NCI-H69 (cell line): Measurements from ENCODE around the gene ASXL2.
"Not testable (repeated sequence)": the region's sequence is repeated elsewhere in the genome, so short reads cannot be mapped to it uniquely, and the experiment has no call there.

Experiments
- DNase-seq: peaks from one replicate; lab custom pipeline; 2025; lab: John Stamatoyannopoulos, UW

ASXL2 gene

DNA sequence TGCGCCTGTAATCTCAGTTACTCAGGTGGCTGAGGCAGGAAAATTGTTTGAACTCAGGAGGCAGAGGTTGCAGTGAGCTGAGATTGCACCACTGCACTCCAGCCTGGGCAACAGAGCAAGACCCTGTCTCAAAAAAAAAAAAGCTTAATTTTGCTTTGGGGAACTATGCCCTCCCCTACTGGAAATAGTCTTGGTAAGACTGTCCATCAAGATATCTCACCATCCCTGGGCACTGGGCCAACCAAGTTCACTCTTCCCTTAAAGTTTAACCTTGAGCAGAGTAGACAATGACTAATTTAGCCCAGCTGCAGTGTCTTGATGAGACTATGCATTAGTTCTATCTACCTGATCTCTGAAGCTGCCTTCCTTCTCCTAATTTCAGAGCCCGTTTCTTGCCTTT lies 44.7 kb downstream of the ASXL2 start:
- no peak for DNase-seq

DNA sequence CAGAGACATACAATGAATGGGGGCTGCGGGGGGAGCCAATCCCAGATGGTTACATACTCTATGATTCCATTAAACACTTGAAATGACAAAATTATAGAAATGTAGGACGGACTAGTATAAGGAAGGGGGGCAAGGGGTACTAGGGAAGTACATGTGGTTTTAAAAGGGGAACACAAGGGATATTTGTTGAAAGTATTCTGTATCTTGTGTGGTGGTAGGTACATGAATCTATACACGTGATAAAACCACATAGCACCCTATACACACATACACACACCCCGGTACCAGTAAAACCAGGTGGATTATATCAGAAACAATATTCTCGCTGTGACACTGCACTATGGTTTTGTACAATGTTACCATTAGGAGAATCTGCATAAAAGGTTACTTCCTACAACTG lies 45.4 kb downstream of the ASXL2 start:
- no peak for DNase-seq

DNA sequence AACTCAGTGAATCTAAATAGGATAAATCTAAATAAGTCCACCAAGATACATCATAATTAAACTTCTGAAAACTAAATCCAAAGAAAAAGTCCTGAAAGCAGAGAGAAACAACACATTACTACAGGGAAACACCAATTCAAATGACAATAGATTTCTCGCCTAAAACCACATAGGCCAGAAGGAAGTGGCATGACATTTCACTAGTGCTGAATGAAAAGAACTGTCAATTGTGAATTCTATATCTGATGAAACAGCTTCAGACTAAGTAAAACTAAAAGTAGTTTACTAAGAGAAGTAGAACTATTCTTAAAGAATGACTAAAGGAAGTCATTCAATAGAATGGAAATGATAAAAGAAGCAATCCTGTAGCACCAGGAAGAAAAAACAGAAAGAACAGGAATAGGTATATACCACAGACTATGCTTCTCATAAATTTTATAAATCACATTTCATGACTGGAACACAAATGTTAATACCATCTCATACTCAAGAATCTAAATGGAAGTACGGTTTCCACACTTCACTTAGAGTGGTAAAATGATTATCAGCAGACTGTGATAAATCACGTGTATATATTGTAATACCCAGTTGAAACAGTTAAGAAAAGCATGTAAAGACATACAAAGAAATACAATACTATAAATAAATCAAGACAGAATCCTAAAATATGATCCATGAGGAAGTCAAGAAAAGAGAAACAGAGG lies 46.4 kb downstream of the ASXL2 start:
- DNase-seq = no peak

DNA sequence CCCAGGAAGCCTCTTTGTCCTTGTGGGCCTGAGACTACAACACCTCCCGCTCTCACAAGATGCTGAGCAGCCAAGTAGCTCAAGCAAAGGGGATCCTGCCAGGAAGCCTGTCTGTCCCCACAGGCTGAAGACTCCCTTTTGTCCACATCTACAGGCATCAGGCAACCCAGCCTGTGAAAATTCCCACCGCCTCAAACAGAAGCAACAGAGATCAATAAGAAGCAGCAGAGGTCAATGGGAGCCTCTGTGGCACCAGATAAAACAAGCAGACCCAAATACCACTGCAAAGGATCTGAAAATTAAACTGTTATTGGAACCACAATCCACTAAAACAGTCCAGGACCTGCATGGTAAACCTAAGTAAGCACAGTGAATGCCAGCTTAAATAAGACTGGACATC lies 48.5 kb downstream of the ASXL2 start:
- no peak for DNase-seq

DNA sequence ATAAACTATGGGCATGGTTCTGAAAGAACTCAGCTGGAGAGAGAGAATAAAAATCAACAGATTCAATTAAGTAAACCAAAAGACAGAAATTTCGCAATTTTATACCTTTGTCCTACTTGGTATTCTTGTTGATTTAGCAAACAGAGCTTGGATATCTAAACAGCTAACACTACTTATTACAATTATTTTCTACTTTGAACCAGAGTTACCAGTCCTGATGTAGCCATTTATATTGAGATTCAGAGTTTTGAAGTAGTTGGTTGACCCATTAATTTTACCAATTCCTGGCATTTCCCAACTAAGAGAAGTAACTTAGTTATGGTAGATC lies 48.9 kb downstream of the ASXL2 start:
- DNase-seq = no peak

DNA sequence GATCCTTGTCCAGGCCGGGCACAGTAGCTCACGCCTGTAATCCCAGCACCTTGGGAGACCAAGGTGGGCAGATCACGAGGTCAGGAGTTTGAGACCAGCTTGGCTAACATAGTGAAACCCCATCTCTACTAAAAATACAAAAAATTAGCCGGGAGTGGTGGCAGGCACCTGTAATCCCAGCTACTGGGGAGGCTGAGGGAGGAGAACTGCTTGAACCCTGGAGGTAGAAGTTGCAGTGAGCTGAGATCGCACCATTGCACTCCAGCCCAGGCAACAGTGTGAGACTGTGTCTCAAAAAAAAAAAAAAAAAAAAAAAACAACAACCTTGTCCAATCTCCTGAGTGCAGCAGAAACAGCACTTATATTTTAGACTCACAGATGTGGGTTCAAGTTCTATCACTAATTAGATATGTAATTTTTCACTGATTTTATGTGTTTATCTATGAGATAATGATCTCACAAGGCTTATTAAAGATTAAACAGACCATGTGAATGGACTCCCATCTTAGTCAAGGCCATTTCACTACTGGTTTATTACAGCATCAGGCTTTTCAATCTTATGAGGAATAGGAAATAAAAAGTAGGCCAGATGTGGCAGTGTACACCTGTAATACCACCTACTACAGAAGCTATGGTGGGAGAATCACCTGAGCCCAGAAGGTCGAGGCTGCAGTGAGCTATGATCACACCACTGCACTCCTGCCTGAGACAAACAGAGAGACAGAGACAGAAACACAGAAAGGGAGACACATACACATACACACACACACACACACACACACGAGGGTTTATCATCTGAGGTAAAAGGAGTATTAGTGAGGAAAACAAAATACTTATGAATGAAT lies 49.5 kb downstream of the ASXL2 start:
- not testable (repeated sequence) for DNase-seq

DNA sequence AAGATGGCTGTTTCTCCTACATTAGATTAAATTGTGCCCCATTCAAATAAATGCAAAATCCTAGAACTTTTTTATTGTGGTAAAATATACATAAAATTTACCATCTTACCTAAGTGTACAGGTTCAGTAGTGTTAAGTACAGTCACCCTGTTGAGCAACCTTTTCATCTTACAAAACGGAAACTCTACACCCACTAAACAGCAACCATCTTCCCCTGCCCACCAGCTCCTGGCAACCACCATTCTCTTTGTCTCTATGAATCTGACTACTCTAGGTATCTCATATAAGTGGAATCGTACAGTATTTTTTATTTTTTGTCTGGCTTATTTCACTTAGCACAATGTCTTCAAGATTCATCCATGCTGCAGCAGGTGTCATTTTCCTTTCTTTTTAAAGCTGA lies 53.0 kb downstream of the ASXL2 start:
- no peak for DNase-seq

DNA sequence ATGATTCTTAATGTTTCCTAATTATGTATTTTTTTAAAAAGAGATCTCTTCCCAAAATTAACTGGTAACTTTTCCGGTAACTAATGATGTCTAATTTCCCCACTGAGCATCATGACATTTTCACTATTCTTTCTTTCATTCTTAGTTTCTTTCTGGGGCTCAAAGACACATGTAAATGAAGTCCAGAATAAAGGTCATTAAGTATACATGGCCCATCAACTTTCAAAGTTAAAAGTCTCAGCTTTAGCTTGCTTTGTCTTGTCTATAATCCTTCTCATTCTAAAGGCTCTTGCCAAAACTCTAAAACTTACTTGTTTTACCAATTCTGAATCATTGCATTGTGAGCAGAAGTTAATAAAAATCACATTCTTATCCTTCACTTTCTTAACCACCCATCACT lies 53.6 kb downstream of the ASXL2 start:
- DNase-seq = no peak

DNA sequence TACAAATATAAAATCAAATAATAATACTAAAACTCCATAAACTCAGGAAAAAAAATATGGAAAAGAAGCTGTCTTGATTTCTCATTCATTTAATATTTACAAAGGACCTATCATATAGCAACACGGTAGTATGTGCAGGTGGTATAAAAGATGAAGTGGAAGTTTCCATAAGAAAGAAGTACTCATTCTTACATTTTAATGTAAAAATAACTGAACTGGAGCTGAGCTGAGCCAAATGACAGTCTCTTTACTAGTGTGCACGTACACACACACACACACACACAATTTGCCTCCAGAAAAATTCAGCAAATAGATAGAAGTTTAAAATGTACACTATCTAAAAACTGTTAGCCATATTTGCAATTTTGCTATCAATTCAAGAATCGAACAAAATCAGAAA lies 54.1 kb downstream of the ASXL2 start:
- DNase-seq = no peak

DNA sequence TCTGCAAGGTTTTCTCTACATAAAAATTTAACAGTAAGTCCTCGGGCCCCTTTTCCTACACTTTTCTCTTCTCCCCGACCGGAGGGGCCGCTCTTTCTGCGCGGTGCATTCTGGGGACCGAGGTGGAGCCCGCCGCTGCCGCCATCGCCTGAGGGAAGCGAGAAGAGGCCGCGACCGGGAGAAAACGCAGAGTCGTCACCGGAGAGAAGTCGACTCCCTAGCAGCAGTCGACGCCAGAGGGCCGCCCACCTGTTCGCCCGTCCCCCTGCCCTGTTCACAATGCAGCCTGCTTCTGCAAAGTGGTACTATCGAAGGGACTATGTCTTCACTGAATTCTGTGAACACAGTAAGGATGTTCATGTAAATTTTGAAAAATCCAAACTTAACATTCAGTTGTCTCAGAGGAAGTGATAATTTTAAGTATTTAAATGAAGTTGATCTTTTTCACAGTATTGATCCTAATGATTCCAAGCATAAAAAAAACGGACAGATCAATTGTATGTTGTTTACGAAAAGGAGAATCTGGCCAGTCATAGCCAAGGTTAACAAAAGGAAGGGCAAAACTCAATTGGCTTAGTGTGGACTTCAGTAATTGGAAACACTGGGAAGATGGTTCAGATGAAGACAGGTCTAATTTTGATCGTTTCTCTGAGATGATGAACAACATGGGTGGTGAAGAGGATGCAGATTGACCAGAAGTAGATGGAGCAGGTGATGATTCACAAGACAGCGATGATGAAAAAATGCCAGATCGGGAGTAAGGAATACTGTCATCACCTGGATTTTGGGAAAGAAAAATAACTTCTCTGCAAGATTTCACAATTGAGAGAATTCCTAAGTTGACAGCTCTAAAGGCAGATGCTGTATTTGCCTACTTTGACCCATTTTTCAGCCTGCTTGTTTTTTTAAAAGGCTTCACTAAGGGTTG lies 55.8 kb downstream of the ASXL2 start:
- DNase-seq = no peak

DNA sequence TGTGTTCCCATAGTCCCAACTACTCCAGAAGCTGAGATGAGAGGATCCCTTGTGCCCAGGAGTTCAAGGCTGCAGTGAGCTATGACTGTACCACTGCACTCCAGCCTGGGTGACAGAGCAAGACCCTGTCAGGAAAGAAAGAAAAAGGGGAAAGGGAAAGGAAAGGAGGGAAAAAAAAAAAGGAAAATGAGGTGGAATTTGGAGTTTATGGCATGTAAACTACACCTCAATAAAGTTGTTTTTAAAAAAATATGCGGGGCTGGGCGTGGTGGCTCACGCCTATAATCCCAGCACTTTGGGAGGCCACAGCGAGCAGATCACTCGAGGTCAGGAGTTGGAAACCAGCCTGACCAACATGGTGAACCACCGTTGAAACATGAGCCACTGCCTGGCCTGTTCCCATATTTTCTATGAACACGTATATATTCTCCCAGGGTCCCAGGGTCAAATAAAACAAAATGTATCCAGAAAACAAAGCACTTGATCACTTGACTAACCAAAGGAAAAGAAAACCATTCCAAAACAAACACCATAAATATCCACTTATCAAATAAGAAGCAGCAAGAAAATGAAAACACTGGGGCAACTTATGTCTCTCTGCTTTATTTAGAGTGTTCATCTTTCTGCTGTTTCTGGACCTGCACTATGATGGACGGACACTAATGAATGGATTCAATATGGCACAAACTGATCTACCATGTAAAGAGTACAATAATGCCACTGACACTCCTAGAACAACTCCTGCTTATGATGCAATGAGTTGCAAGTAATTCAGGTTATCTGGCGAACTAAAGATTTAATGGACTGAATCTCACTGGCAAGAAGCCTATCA lies 56.8 kb downstream of the ASXL2 start:
- no peak for DNase-seq

DNA sequence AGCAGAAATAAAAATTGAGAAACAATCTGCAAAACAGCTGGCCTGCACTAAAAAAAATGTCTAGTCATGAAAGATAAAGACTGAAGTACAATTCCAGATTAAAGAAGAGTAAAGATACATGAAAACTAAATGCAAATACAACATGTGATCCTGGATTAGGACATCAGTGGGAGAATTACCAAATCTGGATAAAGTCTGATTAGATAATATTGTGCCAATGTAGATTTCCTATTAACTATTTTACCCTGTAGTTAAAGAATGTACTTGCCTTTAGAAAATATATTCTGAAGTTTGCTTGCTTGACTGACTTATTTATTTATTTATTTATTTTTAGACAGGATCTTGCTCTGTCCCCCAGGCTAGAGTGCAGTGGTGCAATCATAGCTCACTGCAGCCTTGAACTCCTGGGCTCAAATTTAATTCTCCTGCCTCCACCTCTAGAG lies 58.7 kb downstream of the ASXL2 start:
- no peak for DNase-seq

DNA sequence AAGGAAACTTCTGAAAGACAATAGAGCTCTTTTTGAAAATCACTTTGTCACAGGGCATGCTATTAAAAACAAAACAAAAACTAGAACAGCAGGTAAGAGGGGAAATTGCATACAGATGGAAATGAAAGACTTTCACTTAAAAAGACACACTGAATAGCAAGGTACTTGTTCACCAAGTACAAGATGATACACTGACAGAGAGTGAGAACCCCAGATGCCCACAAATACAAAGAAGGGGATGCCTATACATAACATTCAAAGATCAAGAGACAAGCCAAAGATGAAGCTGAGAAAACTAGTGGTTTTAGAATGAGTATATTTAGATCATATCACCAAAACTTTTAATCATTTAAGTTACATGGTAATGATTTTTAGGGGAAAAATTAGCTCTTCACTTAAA lies 60.7 kb downstream of the ASXL2 start:
- no peak for DNase-seq

DNA sequence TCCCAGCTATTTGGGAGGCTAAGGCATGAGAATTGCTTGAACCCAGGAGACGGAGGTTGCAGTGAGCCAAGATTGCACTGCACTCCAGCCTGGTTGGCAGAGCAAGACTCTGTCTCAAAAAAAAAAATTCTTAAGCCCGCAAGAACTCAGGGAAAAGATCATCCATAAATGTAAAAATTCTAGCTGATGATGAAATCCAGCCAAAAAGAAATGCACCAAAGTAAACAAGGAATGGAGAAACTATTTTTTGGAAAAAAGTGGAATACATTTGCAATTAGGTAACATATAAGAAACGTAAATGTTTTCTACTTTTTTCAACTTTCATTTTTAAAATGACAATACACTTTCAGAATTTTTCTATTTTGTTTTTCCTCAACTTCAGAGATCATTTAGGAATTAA lies 61.3 kb downstream of the ASXL2 start:
- DNase-seq = no peak

DNA sequence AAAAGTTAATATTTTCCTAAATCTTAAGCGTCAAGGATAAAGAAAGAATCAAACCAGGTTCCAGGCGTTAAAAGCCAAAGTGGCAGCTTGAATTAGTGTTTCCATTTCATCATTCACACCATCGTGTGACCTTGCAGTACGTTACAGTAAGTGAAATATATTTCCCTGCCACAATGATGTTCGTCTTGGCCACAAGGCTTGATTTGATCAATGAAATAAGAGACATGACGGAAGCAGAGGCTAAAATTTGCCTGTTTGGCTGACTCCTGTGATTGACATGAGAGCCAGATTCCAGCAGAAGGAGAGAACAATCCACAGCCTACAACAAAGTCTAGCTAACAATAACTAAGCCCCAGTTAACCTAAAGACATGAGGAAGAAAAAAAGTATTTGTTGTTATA lies 62.0 kb downstream of the ASXL2 start:
- no peak for DNase-seq

DNA sequence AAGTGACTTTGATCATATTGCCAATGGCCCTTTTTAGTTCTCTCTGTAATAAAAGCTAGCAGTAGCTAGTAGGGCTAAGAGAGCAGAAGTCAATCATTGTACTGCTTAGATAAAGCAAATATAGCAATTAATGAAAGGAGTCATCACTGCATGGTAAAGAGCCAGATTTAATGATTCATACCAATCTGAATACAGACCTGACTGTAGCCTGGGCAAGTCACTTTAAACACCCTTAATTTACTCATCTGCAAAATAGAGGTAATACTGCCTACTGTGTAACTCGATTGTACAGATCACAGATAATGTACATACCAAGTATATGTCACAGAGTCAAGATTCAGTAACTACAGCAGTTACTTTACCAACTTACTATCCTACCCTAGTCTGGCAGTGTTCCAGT lies 63.6 kb downstream of the ASXL2 start:
- DNase-seq = no peak

DNA sequence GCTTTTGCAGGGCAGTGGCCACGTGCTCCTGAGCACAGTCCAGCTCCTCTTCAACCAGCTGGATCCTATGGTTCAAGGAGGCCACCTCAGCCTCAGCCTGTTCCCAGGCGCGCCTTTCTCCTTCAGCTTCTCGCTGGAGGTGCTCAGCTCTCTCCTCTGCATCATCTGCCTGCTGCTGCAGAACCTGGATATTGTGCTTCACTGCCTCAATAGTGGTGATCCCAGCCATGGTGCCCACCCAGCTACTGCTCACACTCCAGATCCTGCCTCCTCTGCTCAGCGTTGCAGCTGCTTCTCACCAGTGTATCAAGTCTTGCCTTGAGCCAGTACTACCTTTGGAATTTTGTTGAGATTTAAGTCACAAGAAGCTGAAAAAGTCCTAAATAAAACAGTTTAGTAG lies 67.9 kb downstream of the ASXL2 start:
- DNase-seq = no peak

DNA sequence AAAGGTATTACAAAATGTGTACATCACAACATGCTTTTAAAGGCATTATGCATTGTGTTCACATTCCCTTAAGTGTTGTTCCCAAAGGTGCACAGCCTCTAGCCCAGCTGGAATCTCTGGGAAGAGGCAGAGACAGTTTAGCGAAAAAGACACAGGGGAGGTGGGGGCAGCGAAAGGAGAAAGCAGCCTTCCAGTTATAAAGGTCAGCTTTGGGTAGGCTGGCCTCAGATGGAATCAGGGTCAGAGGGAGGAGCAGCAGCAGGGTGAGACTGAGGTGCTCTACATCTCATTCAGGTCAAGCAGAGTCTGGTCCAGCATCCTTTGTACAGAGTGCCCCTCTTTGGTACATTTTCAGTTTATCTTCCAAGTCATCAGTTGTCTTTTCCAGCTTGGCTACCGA lies 68.6 kb downstream of the ASXL2 start:
- DNase-seq = no peak

DNA sequence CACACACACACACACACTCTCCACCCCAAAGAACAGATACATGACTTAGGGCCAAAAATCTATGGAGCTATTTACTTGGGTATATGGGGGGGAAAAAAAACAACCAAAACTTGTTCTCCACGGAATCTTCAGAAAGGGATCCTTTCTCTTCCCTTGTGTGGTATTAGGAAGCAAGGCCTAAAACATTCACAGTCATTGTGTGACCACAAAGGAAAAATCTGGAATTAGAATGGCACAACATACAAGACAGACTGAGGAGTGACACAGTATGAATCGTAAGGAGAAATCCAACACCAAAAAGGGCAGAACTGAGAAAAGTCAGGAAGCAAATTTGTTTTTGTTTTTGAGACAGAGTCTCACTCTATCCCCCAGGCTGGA lies 70.3 kb downstream of the ASXL2 start:
- no peak for DNase-seq

DNA sequence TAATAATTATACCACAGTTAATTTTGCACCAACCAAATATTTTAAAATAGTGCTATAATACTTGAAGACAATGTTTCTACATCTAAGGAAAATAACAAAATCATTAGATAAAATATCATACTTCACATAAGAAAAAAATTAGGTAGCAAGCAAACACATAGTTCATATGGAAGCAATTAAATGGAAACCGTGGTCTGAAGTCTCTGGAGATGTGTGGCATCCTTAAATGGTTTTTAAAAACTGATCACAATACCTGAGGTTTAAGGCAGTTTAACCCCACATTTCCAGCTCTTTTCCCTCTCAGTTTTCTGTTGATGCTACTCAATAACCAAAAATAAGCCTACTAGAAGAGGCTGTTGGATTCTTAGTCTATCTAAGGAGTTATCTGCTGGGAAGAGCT lies 71.3 kb downstream of the ASXL2 start:
- no peak for DNase-seq

DNA sequence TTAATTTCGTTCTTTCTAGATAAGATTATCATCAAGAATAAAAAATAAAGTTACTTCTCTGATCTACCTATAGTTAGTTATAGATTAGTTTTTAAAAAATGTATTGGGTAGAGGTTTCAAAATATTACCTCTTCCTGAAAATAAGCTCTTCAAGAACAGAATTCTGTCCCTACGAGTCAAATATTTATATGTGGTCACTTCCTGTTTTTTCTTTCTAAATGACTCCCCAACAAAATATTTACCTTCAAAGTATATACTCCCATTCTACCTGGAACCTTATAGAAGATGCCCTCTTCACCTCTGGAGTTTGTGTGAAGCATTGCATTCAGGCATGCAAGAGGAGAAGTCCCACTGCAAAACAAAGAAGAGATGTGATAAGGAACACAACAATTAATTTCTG lies 72.3 kb downstream of the ASXL2 start:
- DNase-seq = no peak

DNA sequence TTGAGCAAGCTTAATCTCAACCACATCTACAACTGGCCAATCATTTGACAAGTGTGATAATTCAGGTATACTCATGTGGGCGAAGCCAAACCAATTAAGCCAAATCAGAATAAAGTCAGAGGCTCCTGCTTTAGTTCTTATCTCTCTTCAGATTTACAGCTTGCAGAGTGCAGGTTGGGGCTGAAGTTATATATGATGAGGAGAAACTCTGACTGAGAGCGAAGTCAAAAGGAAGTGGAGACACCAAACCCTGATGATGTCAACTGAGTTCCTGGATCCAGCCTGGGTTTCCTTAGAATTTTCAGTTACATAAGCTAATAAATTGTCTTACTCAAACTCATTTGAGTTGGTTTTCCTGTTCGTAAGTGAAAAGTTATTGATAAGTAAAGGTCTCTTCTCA lies 73.9 kb downstream of the ASXL2 start:
- DNase-seq = no peak
